HepG2 (cell line): ENCODE measurements around the gene EFCAB11. TPM values are rescaled to one million over a fixed set of nuclear protein-coding genes. Genes with fewer than 3 reads are reported as not detected.

Experiments
- ATAC-seq: fragments of 200-7000 bp; cut with Tn5 transposase; 3 replicates; pipeline ENCODE4 v1.9.1; 2020; ENCODE audit warnings: mild to moderate bottlenecking, moderate library complexity
- BruUV-seq: library from RNA; stranded (reverse); fragments of 400-500 nt; replicated peaks from 2 replicates; lab custom pipeline; 2021; lab: Mats Ljungman, UMichigan
- CTCF ChIA-PET: fragments of 300-600 bp; formaldehyde crosslinking; extraction: SDS; loops from one replicate; lab custom pipeline; 2021; ENCODE audit warnings: low total read pairs, inconsistent platforms, low intra/inter-chr PET ratio; lab: Yijun Ruan, JAX
- POLR2A ChIA-PET: fragments of 350-600 bp; sonication (Branson Sonifier 250); formaldehyde crosslinking; loops from one replicate; lab custom pipeline; 2020; ENCODE audit warnings: antibody characterized with exemption, inconsistent platforms; lab: Yijun Ruan, JAX
- DNase-seq: peaks from one replicate; pipeline ENCODE4 v3.0.0-alpha.2; 2015; ENCODE audit warnings: low spot score
- FAIRE-seq: peaks from 3 replicates; lab custom pipeline; 2011; peaks lifted over from hg19 to GRCh38; lab: Jason Lieb, UNC
- H2AFZ ChIP-seq: one replicate; pipeline ENCODE4 v1.6.1; 2011; ENCODE audit warnings: low read length, inconsistent platforms
- H3K27ac ChIP-seq: fragments of 300-600 bp; 3 replicates; pipeline ENCODE4 v1.8.0; 2011; ENCODE audit warnings: mixed run types, mild to moderate bottlenecking, mixed read lengths, low read length, inconsistent platforms; ENCODE audit not compliant: insufficient read depth; ENCODE audit errors: extremely low read length
- H3K27me3 ChIP-seq, 2 experiments: fragments of 200-600 bp in 1 of 2; 2 replicates in 1 of 2; 3 replicates in 1 of 2; pipeline versions ENCODE4 v1.6.0 to v1.8.0; 2011; ENCODE audit warnings: low read length in 2 of 2, mild to moderate bottlenecking in 2 of 2, moderate library complexity in 2 of 2, inconsistent platforms in 1 of 2; ENCODE audit not compliant: insufficient read depth in 2 of 2, control insufficient read depth in 1 of 2
- H3K36me3 ChIP-seq, 2 experiments: fragments of 200-600 bp in 1 of 2; replicated peaks in 1 of 2; 2 replicates in 1 of 2; 3 replicates in 1 of 2; pipeline versions ENCODE4 v1.5.1 to v1.8.0; 2011; ENCODE audit warnings: low read length in 2 of 2, inconsistent platforms in 1 of 2; ENCODE audit not compliant: insufficient read depth in 2 of 2, control insufficient read depth in 1 of 2
- H3K4me1 ChIP-seq: 2 replicates; pipeline ENCODE4 v1.5.1; 2012; ENCODE audit warnings: low read length, inconsistent platforms; ENCODE audit not compliant: insufficient read depth
- H3K4me2 ChIP-seq: 2 replicates; pipeline ENCODE4 v1.6.0; 2011; ENCODE audit warnings: low read depth, low read length, inconsistent platforms
- H3K4me3 ChIP-seq, 3 experiments: fragments of 200-600 bp in 1 of 3; sonication (generic), shearing (Covaris generic) in 1 of 3; replicated peaks in 1 of 3; 2 replicates each; pipeline ENCODE4 v1.5.1; 2011 to 2016; ENCODE audit warnings: low read length in 3 of 3, inconsistent platforms in 2 of 3, low read depth in 2 of 3, mild to moderate bottlenecking in 2 of 3, control low read depth in 1 of 3, mixed read lengths in 1 of 3; ENCODE audit not compliant: insufficient read depth in 1 of 3
- H3K79me2 ChIP-seq: one replicate; pipeline ENCODE4 v1.6.1; 2011; ENCODE audit warnings: low read length, inconsistent platforms; ENCODE audit not compliant: insufficient read depth
- H3K9ac ChIP-seq: 2 replicates; pipeline ENCODE4 v1.6.0; 2011; ENCODE audit warnings: mild to moderate bottlenecking, low read depth, low read length, inconsistent platforms; ENCODE audit not compliant: insufficient read depth
- H3K9me3 ChIP-seq: 2 replicates; pipeline ENCODE4 v1.5.1; 2012; ENCODE audit warnings: mild to moderate bottlenecking, low read length
- H4K20me1 ChIP-seq: 2 replicates; pipeline ENCODE4 v1.6.0; 2011; ENCODE audit warnings: inconsistent platforms, mild to moderate bottlenecking, low read length, moderate library complexity; ENCODE audit not compliant: insufficient read depth
- ARNTL ChIP-seq: sonication (generic); formaldehyde crosslinking; IDR thresholded peaks from 2 replicates; pipeline ENCODE4 v1.4.0; 2020; ENCODE audit warnings: mild to moderate bottlenecking, missing genetic modification reagents
- FOSL2 ChIP-seq: sonication (generic); formaldehyde crosslinking; IDR thresholded peaks from 2 replicates; pipeline ENCODE4 v1.4.0; 2020; ENCODE audit warnings: missing genetic modification reagents
- PAXIP1 ChIP-seq: sonication (generic); formaldehyde crosslinking; conservative IDR thresholded peaks from 2 replicates; pipeline ENCODE4 v1.4.0; 2020; ENCODE audit warnings: mild to moderate bottlenecking, missing genetic modification reagents, moderate library complexity
- POLR2A ChIP-seq, 2 experiments: IDR thresholded peaks; 2 replicates each; pipeline ENCODE4 v1.6.1; 2011; ENCODE audit warnings: low read depth in 2 of 2, low read length in 2 of 2, mild to moderate bottlenecking in 1 of 2, moderate library complexity in 1 of 2; ENCODE audit not compliant: insufficient read depth in 1 of 2
- RFXAP ChIP-seq: sonication (generic); formaldehyde crosslinking; IDR thresholded peaks from 2 replicates; pipeline ENCODE4 v1.4.0; 2020; ENCODE audit warnings: missing genetic modification reagents, borderline replicate concordance
- ZNF224 ChIP-seq: sonication (generic); formaldehyde crosslinking; IDR thresholded peaks from 2 replicates; pipeline ENCODE4 v1.5.0; 2020; ENCODE audit warnings: mild to moderate bottlenecking, missing genetic modification reagents
- ZNF331 ChIP-seq: sonication (generic); formaldehyde crosslinking; IDR thresholded peaks from 2 replicates; pipeline ENCODE4 v1.4.0; 2020; ENCODE audit warnings: missing genetic modification reagents
- ZNF547 ChIP-seq: sonication (generic); formaldehyde crosslinking; IDR thresholded peaks from 2 replicates; pipeline ENCODE4 v1.5.1; 2020; ENCODE audit warnings: mild to moderate bottlenecking, missing genetic modification reagents
- ZNF687 ChIP-seq: sonication (generic); formaldehyde crosslinking; IDR thresholded peaks from 2 replicates; pipeline ENCODE4 v1.5.1; 2020; ENCODE audit warnings: mild to moderate bottlenecking, missing genetic modification reagents, moderate library complexity
- ZNF782 ChIP-seq: sonication (generic); formaldehyde crosslinking; IDR thresholded peaks from 2 replicates; pipeline ENCODE4 v1.4.0; 2020; ENCODE audit warnings: missing genetic modification reagents, mild to moderate bottlenecking, borderline replicate concordance
- WGBS: methylation state at CpG from one replicate; pipeline ENCODE4 v1.1.6; 2017; ENCODE audit warnings: low lambda C conversion rate; 5-methylcytosine and 5-hydroxymethylcytosine counted together
- in situ Hi-C: cut with HindIII; loops from 2 replicates; pipeline ENCODE4 v1.10.0; 2017; ENCODE audit warnings: low pct_unique_long_range_greater_than_20kb; ENCODE audit not compliant: extremely low pct_ligation_motif_present
- intact Hi-C: fragments of 100-400 bp; cut with micrococcal nuclease; formaldehyde crosslinking; loops from one replicate; pipeline ENCODE4 v1.10.0; 2022; ENCODE audit not compliant: unreplicated experiment
- polyA plus RNA-seq, 8 experiments: library from polyadenylated mRNA; depleted of rRNA in 3 of 8; stranded (reverse) in 7 of 8; unstranded in 1 of 8; fragments of >200 nt; fragmentation: Illumina TruSeq in 4 of 8; extraction: Trizol in 4 of 8; gene quantifications; 2 replicates each; pipeline versions ENCODE4 v1.2.1 to v1.2.3, GENCODE V29; 2011 to 2016; ENCODE audit warnings: low read depth in 4 of 8, missing spikeins in 1 of 8, mixed read lengths in 1 of 8; ENCODE audit not compliant: insufficient read depth in 1 of 8
- total RNA-seq, 5 experiments: library from RNA; depleted of rRNA; stranded (reverse); fragments of >200 nt; fragmentation: Illumina TruSeq; extraction: Trizol; gene quantifications; 2 replicates each; pipeline ENCODE4 v1.2.3, GENCODE V29; 2016; ENCODE audit warnings: low read depth in 1 of 5
- TF ChIP-seq, protein P1 (sequence below): sonication (generic); formaldehyde crosslinking; IDR thresholded peaks from 2 replicates; pipeline ENCODE4 v1.4.0; 2020; ENCODE audit warnings: missing genetic modification reagents

The EFCAB11 gene
- total and polyA plus RNA-seq, 2 of the 13 experiments (the other 11 are each of a cell fraction or from before 2014, with no cell fraction given), result 8.2 to 31.5 TPM

DNA sequence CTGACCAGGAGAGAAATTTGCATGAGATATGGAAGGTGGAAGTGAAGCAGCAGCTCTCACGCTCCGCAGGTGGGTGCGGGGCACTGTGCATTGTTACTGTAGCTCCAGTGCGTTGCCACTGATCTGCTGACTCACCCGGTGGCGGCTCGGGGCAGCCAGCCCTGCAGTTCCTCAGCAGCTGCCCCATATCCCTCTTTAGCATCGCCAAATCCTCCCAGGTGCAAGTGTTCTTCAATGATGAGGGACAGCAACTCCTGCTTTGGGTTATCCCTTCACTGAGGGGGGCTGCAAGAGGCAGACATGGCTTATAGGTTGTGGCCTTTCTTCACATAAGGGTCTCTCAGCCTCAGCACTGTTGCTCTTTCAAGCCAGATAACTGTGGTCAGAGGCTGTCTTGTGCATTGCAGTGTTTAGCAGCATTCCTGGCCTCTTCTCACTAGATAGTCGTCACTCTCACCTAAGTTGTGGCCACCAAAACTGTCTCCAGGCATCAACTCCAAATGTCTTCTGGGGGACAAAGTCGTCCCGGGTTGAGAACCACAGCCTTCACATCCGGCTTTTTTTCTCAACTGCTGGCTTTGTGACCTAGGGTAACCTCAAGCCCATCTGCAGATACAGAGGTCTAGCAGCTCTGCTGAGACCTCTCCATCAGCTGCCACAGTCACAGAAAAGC, 180.8 kb downstream of the EFCAB11 start:
- ChIA-PET CTCF (no interaction called here), POLR2A (interaction anchor here (1.1 kb wide), 1 partner anchor 156 kb away, joined by 3 read pairs; no protein-coding TSS in a partner anchor)
- H3K9me3 ChIP-seq, result no peaks in the 10 kb centered on the region
- H3K27ac ChIP-seq, result peak overlapping the region; percentile 57
- H3K27me3 ChIP-seq, result no peaks in the 10 kb centered on the region
- H4K20me1 ChIP-seq, result no peaks in the 10 kb centered on the region
- no peaks in the 10 kb centered on the region for H3K79me2 ChIP-seq
- 5% methylated on average over 10 of the region's 12 CpGs for WGBS
- peak overlapping the region; percentile 100 for H3K4me2 ChIP-seq
- H3K9ac ChIP-seq, result peak overlapping the region; percentile 56
- in situ Hi-C loops, result loop anchor here (25.0 kb wide), 1 partner anchor 736 kb away; no protein-coding TSS in a partner anchor
- peak; percentile 23 for FAIRE-seq
- H2AFZ ChIP-seq, result peak overlapping the region; percentile 82
- peaks cover 46% of the 10 kb centered on the region for H3K4me1 ChIP-seq
- H3K4me3 ChIP-seq, result peak overlapping the region; percentile 51 to 71 (median 56); a peak in 5 of 6 replicates
- BruUV-seq, result no TSS peak
- ATAC-seq, result peak; percentile 99
- peak; percentile 61 for DNase-seq
- intact Hi-C loops, result loop anchor here (5.0 to 10.0 kb wide), 4 partner anchors 141 to 731 kb away; partner anchors contain the start of gene FOXN3
- no peaks in the 10 kb centered on the region for H3K36me3 ChIP-seq
- TF ChIP-seq ARNTL (CRISPR knock-in tag), result 0 out of 2 replicates have a peak, but pooled peaks have one; percentile 29
- peak; percentile 64; the same call in 1 of the 2 replicates for TF ChIP-seq ZNF547 (CRISPR knock-in tag)
- 0 out of 2 replicates have a peak, but pooled peaks have one; percentile 57 for TF ChIP-seq RFXAP (CRISPR knock-in tag)
- peak; percentile 90 for TF ChIP-seq FOSL2 (CRISPR knock-in tag)
- TF ChIP-seq ZNF687 (CRISPR knock-in tag), result peak; percentile 76
- TF ChIP-seq POLR2A (IDR thresholded peaks at IDR 0.05; ENCODE audit: insufficient read depth in 1 of 2, low read depth in 2 of 2, low read length in 2 of 2), result peak in 1 of 2 experiments; percentile 50; a peak in 2 of 4 replicates
- TF ChIP-seq ZNF224 (CRISPR knock-in tag), result no peak
- no peak for TF ChIP-seq ZNF782 (CRISPR knock-in tag)
- TF ChIP-seq PAXIP1 (CRISPR knock-in tag), result 0 out of 2 replicates have a peak, but pooled peaks have one; percentile 27
- TF ChIP-seq ZNF331 (CRISPR knock-in tag), result 0 out of 2 replicates have a peak, but pooled peaks have one; percentile 32
- TF ChIP-seq, protein P1, sequence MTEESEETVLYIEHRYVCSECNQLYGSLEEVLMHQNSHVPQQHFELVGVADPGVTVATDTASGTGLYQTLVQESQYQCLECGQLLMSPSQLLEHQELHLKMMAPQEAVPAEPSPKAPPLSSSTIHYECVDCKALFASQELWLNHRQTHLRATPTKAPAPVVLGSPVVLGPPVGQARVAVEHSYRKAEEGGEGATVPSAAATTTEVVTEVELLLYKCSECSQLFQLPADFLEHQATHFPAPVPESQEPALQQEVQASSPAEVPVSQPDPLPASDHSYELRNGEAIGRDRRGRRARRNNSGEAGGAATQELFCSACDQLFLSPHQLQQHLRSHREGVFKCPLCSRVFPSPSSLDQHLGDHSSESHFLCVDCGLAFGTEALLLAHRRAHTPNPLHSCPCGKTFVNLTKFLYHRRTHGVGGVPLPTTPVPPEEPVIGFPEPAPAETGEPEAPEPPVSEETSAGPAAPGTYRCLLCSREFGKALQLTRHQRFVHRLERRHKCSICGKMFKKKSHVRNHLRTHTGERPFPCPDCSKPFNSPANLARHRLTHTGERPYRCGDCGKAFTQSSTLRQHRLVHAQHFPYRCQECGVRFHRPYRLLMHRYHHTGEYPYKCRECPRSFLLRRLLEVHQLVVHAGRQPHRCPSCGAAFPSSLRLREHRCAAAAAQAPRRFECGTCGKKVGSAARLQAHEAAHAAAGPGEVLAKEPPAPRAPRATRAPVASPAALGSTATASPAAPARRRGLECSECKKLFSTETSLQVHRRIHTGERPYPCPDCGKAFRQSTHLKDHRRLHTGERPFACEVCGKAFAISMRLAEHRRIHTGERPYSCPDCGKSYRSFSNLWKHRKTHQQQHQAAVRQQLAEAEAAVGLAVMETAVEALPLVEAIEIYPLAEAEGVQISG (CRISPR knock-in tag), result peak; percentile 54
